Calu3 (cell line): ENCODE data around the gene HSP90AB1. TPM values are rescaled to one million over a fixed set of nuclear protein-coding genes. Genes with fewer than 3 reads are reported as not detected.

Source experiments
- BruUV-seq: library from RNA; stranded (reverse); fragments of 400-500 nt; replicated peaks from 2 replicates; lab custom pipeline; 2021; lab: Mats Ljungman, UMichigan
- CTCF ChIA-PET: fragments of 300-600 bp; sonication (Branson Sonifier 250); formaldehyde crosslinking; loops from one replicate; lab custom pipeline; 2022; ENCODE audit warnings: antibody characterized with exemption; lab: Charles Lee
- DNase-seq: peaks from one replicate; pipeline ENCODE4 v3.0.0; 2022
- H3K27ac Mint-ChIP-seq: one replicate; pipeline ENCODE4 v1.8.0; 2022; ENCODE audit warnings: mixed read lengths; ENCODE audit not compliant: unreplicated experiment
- H3K27me3 Mint-ChIP-seq: one replicate; pipeline ENCODE4 v1.8.0; 2022; ENCODE audit warnings: mixed read lengths; ENCODE audit not compliant: unreplicated experiment
- H3K36me3 Mint-ChIP-seq: one replicate; pipeline ENCODE4 v1.8.0; 2022; ENCODE audit warnings: mild to moderate bottlenecking, moderate library complexity, mixed read lengths; ENCODE audit not compliant: insufficient read depth, unreplicated experiment
- H3K4me1 Mint-ChIP-seq: one replicate; pipeline ENCODE4 v1.8.0; 2022; ENCODE audit warnings: mild to moderate bottlenecking, low read depth, mixed read lengths; ENCODE audit not compliant: unreplicated experiment
- H3K4me3 Mint-ChIP-seq: one replicate; pipeline ENCODE4 v1.8.0; 2022; ENCODE audit warnings: mild to moderate bottlenecking, low read depth, moderate library complexity, mixed read lengths; ENCODE audit not compliant: unreplicated experiment
- H3K9me3 Mint-ChIP-seq: one replicate; pipeline ENCODE4 v1.8.0; 2022; ENCODE audit warnings: low read depth, mixed read lengths; ENCODE audit not compliant: unreplicated experiment
- CTCF ChIP-seq: fragments of 200-600 bp; IDR thresholded peaks from one replicate; pipeline ENCODE4 v1.8.0; 2022; ENCODE audit warnings: antibody characterized with exemption; ENCODE audit not compliant: unreplicated experiment
- intact Hi-C: fragments of 100-400 bp; cut with micrococcal nuclease; formaldehyde crosslinking; loops from one replicate; pipeline ENCODE4 v1.10.0; 2022; ENCODE audit not compliant: unreplicated experiment
- total RNA-seq: library from RNA; stranded (reverse); gene quantifications from 2 replicates; pipeline ENCODE4 v1.2.3, GENCODE V29; 2022

HSP90AB1 gene
- total RNA-seq, 1 experiment from 2014 or later: 2,073 TPM

- H3K27me3 Mint-ChIP-seq: peaks cover 36% of the 10 kb centered on the region
- H3K9me3 Mint-ChIP-seq: no peaks in the 10 kb centered on the region
- no TSS peak for BruUV-seq
- intact Hi-C loops: no loop called here
- no peaks in the 10 kb centered on the region for H3K4me1 Mint-ChIP-seq
- TF ChIP-seq CTCF: no peak
- no peak for DNase-seq
- CTCF ChIA-PET: interaction anchor here (1.5 kb wide), 1 partner anchor 12 kb away, joined by 3 read pairs; no protein-coding TSS in a partner anchor
- H3K27ac Mint-ChIP-seq: no peak overlapping the region
- H3K4me3 Mint-ChIP-seq: no peak overlapping the region
- H3K36me3 Mint-ChIP-seq: peaks cover 53% of the 10 kb centered on the region
Observed at GRCh38 chr6:44301106-44301505, 54.2 kb downstream of the HSP90AB1 start.

- no peak for DNase-seq
- Mint-ChIP-seq H3K27me3 (peaks cover 28% of the 10 kb centered on the region), H3K9me3 (no peaks in the 10 kb centered on the region), H3K27ac (no peak overlapping the region), H3K4me3 (no peak overlapping the region), H3K36me3 (peaks cover 49% of the 10 kb centered on the region), H3K4me1 (no peaks in the 10 kb centered on the region)
- CTCF ChIA-PET: interaction anchor here (1.5 to 1.7 kb wide), 2 partner anchors 11 to 13 kb away, joined by 3 to 5 read pairs; partner anchors contain the start of gene AARS2
- BruUV-seq: no TSS peak
- intact Hi-C loops: no loop called here
- TF ChIP-seq CTCF: no peak
Observed at GRCh38 chr6:44301782-44302564, 55.1 kb downstream of the HSP90AB1 start.

GRCh38 chr6:44302856-44303255 is 56.0 kb downstream of the HSP90AB1 start:
- H3K27me3 Mint-ChIP-seq: peaks cover 19% of the 10 kb centered on the region
- DNase-seq: no peak
- no peak overlapping the region for H3K27ac Mint-ChIP-seq
- TF ChIP-seq CTCF: no peak
- BruUV-seq: no TSS peak
- no peaks in the 10 kb centered on the region for H3K4me1 Mint-ChIP-seq
- CTCF ChIA-PET: interaction anchor here (1.7 to 3.9 kb wide), 2 partner anchors 10 to 35 kb away, joined by 5 to 25 read pairs; partner anchors contain the start of gene AARS2
- intact Hi-C loops: no loop called here
- H3K4me3 Mint-ChIP-seq: no peak overlapping the region
- H3K9me3 Mint-ChIP-seq: no peaks in the 10 kb centered on the region
- H3K36me3 Mint-ChIP-seq: peaks cover 42% of the 10 kb centered on the region

Other genes with a start within 250 kb of the HSP90AB1 start
- gene MRPL14, start 119.6 kb upstream of the HSP90AB1 start, total RNA-seq: 98.9 and 103 TPM in 2 replicates
- 84.2 and 86.8 TPM in 2 replicates for gene TMEM63B, start 119.5 kb upstream of the HSP90AB1 start, total RNA-seq
- gene CAPN11, start 88.3 kb upstream of the HSP90AB1 start, total RNA-seq: not detected in 2 replicates
- not detected in 2 replicates for gene MYMX, start 30.2 kb upstream of the HSP90AB1 start, total RNA-seq
- 90.1 and 92.8 TPM in 2 replicates for gene SLC29A1, start 23.5 kb upstream of the HSP90AB1 start, total RNA-seq
- 129 and 143 TPM in 2 replicates for gene SLC35B2, start 10.4 kb downstream of the HSP90AB1 start, total RNA-seq
- 32.7 and 37.8 TPM in 2 replicates for gene NFKBIE, start 18.4 kb downstream of the HSP90AB1 start, total RNA-seq
- 0.12 TPM in 1 of 2 replicates, not detected in the other for gene TMEM151B, start 23.3 kb downstream of the HSP90AB1 start, total RNA-seq
- 37.5 and 41.8 TPM in 2 replicates for gene AARS2, start 66.2 kb downstream of the HSP90AB1 start, total RNA-seq
- gene SPATS1, start 95.5 kb downstream of the HSP90AB1 start, total RNA-seq: not detected in 2 replicates
- 39.2 and 43.4 TPM in 2 replicates for gene CDC5L, start 140.6 kb downstream of the HSP90AB1 start, total RNA-seq